Measurements from ENCODE around the gene GRM8.

The GRM8 gene

DNA sequence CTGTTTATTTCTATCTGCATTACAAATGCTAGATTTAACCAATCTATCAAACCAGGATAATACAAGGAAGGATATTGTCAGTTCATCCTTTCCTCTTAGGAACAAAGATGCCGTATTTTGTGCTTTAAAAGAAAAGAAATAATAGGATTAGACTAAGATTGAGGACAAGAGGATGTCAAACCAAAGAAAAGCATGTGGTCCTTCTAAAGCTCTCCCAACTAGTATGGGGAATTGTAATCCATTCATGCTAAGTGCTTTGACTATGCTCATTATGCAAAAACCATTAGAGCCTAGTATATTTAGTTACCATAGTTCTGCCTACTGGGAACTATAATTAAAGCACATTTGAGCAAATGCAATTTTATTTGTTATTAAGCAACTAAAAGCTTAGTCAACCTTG lies 280.2 kb downstream of the GRM8 start:
- ChIA-PET POLR2A (no interaction called here), CTCF (no interaction called here)
- Histone ChIP-seq H3K9me3 (ENCODE audit: control insufficient read depth, insufficient read depth, low read depth, low read length) (no peaks in the 10 kb centered on the region), H3K4me1 (ENCODE audit: control insufficient read depth, insufficient read depth, low read length) (no peaks in the 10 kb centered on the region), H3K36me3 (ENCODE audit: control insufficient read depth in 2 of 2, insufficient read depth in 1 of 2, low read length in 2 of 2) (no peaks in the 10 kb centered on the region), H3K4me3 (ENCODE audit: low read depth, low read length) (no peak overlapping the region), H3K27ac (ENCODE audit: extremely low read depth, low read depth, low read length) (no peak overlapping the region)
- no peak for TF ChIP-seq ZNF544 (tag by site-specific recombination; IDR thresholded peaks at IDR 0.05)
- no peak for TF ChIP-seq ZNF610 (tag by site-specific recombination; IDR thresholded peaks at IDR 0.05; ENCODE audit: borderline replicate concordance)
- TF ChIP-seq TRIM28 (IDR thresholded peaks at IDR 0.05; ENCODE audit: borderline replicate concordance, low read length) = no peak
- TF ChIP-seq ZNF16 (tag by site-specific recombination; IDR thresholded peaks at IDR 0.05; ENCODE audit: low read depth) = no peak
- TF ChIP-seq, protein P1, sequence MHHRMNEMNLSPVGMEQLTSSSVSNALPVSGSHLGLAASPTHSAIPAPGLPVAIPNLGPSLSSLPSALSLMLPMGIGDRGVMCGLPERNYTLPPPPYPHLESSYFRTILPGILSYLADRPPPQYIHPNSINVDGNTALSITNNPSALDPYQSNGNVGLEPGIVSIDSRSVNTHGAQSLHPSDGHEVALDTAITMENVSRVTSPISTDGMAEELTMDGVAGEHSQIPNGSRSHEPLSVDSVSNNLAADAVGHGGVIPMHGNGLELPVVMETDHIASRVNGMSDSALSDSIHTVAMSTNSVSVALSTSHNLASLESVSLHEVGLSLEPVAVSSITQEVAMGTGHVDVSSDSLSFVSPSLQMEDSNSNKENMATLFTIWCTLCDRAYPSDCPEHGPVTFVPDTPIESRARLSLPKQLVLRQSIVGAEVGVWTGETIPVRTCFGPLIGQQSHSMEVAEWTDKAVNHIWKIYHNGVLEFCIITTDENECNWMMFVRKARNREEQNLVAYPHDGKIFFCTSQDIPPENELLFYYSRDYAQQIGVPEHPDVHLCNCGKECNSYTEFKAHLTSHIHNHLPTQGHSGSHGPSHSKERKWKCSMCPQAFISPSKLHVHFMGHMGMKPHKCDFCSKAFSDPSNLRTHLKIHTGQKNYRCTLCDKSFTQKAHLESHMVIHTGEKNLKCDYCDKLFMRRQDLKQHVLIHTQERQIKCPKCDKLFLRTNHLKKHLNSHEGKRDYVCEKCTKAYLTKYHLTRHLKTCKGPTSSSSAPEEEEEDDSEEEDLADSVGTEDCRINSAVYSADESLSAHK (tag by site-specific recombination; IDR thresholded peaks at IDR 0.05) = no peak

DNA sequence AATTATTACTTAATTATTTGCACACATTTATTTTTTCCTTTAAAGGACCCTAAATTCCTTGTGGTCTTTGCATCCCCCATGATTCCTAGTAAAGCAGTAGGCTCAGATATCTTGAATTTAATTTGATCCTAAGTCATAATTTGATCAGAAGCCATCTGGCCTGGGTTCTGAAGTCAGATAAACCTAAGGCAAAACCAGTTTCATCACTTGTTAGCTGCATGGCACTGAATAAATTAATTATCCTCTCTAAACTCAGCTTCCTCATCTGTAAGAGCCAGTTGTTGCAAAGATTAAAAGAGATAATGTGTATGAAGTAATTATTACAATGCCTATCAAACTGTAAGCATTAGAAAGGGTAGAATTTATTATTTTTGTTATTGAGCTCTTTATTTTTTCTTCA lies 293.1 kb downstream of the GRM8 start:
- Histone ChIP-seq H3K36me3 (ENCODE audit: control insufficient read depth in 2 of 2, insufficient read depth in 1 of 2, low read length in 2 of 2) (no peaks in the 10 kb centered on the region), H3K9me3 (ENCODE audit: control insufficient read depth, insufficient read depth, low read depth, low read length) (no peaks in the 10 kb centered on the region), H3K4me1 (ENCODE audit: control insufficient read depth, insufficient read depth, low read length) (no peaks in the 10 kb centered on the region), H3K27ac (ENCODE audit: extremely low read depth, low read depth, low read length) (no peak overlapping the region), H3K4me3 (ENCODE audit: low read depth, low read length) (no peak overlapping the region)
- no peak for TF ChIP-seq ZNF292 (tag by site-specific recombination; IDR thresholded peaks at IDR 0.05; ENCODE audit: borderline replicate concordance, low read depth)
- TF ChIP-seq SCRT1 (tag by site-specific recombination; IDR thresholded peaks at IDR 0.05; ENCODE audit: borderline replicate concordance) = no peak
- TF ChIP-seq ZNF239 (tag by site-specific recombination; IDR thresholded peaks at IDR 0.05) = no peak
- POLR2A ChIA-PET = no interaction called here
- CTCF ChIA-PET = no interaction called here

DNA sequence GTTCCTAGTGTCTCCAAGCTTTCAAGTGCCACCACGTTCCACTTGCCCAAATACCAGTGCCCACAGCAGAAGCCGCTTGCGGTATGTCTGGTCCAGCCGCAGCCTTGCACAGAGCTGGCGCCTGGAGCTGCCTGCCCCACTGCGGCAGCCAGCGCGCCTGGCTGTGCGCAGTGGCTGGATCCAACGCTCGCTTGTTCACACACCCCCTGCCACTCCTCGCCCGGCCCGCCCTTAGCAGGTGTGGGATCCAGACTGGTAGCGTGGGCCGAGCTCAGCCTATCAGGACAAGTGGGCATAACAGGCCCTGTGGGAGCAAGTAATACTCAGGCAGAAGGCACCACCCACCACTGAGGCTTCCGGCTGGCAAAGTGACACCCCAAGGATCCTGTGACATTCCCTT lies 294.4 kb downstream of the GRM8 start:
- Histone ChIP-seq H3K9me3 (ENCODE audit: control insufficient read depth, insufficient read depth, low read depth, low read length) (no peaks in the 10 kb centered on the region), H3K4me3 (ENCODE audit: low read depth, low read length) (no peak overlapping the region), H3K36me3 (ENCODE audit: control insufficient read depth in 2 of 2, insufficient read depth in 1 of 2, low read length in 2 of 2) (no peaks in the 10 kb centered on the region), H3K27ac (ENCODE audit: extremely low read depth, low read depth, low read length) (no peak overlapping the region), H3K4me1 (ENCODE audit: control insufficient read depth, insufficient read depth, low read length) (no peaks in the 10 kb centered on the region)
- ChIA-PET POLR2A (no interaction called here), CTCF (interaction anchor here (0.7 kb wide), 1 partner anchor 9 kb away, joined by 3 read pairs; no protein-coding TSS in a partner anchor)
- TF ChIP-seq, protein P2, sequence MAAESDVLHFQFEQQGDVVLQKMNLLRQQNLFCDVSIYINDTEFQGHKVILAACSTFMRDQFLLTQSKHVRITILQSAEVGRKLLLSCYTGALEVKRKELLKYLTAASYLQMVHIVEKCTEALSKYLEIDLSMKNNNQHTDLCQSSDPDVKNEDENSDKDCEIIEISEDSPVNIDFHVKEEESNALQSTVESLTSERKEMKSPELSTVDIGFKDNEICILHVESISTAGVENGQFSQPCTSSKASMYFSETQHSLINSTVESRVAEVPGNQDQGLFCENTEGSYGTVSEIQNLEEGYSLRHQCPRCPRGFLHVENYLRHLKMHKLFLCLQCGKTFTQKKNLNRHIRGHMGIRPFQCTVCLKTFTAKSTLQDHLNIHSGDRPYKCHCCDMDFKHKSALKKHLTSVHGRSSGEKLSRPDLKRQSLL (tag by site-specific recombination; IDR thresholded peaks at IDR 0.05) = no peak
- TF ChIP-seq ZFP3 (tag by site-specific recombination; IDR thresholded peaks at IDR 0.05; ENCODE audit: low read depth) (no peak), ZFHX2 (tag by site-specific recombination; conservative IDR thresholded peaks at IDR 0.05) (no peak), ZNF423 (tag by site-specific recombination; IDR thresholded peaks at IDR 0.05) (no peak), ZNF558 (tag by site-specific recombination; IDR thresholded peaks at IDR 0.05) (no peak), ZNF24 (tag by site-specific recombination; IDR thresholded peaks at IDR 0.05) (no peak), ZNF510 (tag by site-specific recombination; IDR thresholded peaks at IDR 0.05; ENCODE audit: insufficient replicate concordance) (no peak), ZNF658 (tag by site-specific recombination; IDR thresholded peaks at IDR 0.05) (no peak), ZNF155 (tag by site-specific recombination; IDR thresholded peaks at IDR 0.05) (no peak), GLI2 (tag by site-specific recombination; IDR thresholded peaks at IDR 0.05; ENCODE audit: borderline replicate concordance, low read depth) (no peak)
- TF ChIP-seq, protein P3, sequence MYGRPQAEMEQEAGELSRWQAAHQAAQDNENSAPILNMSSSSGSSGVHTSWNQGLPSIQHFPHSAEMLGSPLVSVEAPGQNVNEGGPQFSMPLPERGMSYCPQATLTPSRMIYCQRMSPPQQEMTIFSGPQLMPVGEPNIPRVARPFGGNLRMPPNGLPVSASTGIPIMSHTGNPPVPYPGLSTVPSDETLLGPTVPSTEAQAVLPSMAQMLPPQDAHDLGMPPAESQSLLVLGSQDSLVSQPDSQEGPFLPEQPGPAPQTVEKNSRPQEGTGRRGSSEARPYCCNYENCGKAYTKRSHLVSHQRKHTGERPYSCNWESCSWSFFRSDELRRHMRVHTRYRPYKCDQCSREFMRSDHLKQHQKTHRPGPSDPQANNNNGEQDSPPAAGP (tag by site-specific recombination; IDR thresholded peaks at IDR 0.05) = no peak
- TF ChIP-seq, protein P4, sequence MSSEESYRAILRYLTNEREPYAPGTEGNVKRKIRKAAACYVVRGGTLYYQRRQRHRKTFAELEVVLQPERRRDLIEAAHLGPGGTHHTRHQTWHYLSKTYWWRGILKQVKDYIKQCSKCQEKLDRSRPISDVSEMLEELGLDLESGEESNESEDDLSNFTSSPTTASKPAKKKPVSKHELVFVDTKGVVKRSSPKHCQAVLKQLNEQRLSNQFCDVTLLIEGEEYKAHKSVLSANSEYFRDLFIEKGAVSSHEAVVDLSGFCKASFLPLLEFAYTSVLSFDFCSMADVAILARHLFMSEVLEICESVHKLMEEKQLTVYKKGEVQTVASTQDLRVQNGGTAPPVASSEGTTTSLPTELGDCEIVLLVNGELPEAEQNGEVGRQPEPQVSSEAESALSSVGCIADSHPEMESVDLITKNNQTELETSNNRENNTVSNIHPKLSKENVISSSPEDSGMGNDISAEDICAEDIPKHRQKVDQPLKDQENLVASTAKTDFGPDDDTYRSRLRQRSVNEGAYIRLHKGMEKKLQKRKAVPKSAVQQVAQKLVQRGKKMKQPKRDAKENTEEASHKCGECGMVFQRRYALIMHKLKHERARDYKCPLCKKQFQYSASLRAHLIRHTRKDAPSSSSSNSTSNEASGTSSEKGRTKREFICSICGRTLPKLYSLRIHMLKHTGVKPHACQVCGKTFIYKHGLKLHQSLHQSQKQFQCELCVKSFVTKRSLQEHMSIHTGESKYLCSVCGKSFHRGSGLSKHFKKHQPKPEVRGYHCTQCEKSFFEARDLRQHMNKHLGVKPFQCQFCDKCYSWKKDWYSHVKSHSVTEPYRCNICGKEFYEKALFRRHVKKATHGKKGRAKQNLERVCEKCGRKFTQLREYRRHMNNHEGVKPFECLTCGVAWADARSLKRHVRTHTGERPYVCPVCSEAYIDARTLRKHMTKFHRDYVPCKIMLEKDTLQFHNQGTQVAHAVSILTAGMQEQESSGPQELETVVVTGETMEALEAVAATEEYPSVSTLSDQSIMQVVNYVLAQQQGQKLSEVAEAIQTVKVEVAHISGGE (tag by site-specific recombination; conservative IDR thresholded peaks at IDR 0.05; ENCODE audit: low read depth) = no peak
